Measurements from ENCODE around the gene C1QTNF5.

The C1QTNF5 gene

DNA sequence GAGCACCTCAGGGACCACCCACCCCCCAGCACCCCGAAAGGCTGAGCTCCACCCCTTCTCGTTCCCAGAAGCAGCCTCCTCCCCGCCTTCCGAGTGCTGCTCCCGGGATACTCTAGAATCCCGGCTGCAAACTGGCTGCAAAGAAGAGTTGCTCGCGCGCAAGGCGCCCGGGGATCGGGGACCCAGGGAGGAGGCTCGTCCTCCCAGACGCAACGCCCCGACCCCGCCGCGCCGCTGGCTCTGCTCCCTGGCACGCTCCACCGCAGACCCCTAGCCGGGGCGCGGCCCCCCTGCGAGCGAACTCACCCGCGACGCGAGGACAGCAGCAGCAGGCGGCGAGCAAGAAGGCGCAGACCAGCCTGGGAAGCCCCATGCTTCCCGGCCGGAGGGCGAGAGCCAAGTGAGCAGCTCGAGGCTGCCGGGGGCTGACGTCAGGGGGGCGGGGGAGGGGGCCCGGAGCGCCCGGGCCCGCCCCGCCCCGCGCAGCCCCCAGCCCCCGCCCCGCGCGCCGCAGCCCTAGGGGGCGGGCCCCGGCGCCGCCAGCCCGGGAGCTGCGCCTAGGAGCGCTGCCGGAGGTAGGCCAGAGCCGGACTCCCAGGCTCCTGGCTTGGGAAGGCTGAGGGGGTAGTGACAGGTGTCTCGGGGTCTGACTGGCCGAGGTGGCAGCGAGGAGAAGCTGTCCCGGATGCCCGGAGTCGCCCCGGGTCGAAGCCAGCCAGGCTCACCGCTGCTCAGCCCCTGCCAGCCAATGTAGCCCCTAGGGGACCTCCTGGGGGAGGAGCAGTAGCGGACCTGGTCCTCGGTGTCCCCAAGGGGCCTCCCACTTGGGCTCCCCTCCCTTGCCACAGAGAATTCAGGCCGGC, 23.7 kb downstream of the C1QTNF5 start, which contains the start of gene MCAM:
TSS of gene MCAM (minus strand) at position 402 of the 863 bp plus-strand sequence. CDS start at position 373, 29 bp downstream.
- DNase-seq = peak; percentile 70

DNA sequence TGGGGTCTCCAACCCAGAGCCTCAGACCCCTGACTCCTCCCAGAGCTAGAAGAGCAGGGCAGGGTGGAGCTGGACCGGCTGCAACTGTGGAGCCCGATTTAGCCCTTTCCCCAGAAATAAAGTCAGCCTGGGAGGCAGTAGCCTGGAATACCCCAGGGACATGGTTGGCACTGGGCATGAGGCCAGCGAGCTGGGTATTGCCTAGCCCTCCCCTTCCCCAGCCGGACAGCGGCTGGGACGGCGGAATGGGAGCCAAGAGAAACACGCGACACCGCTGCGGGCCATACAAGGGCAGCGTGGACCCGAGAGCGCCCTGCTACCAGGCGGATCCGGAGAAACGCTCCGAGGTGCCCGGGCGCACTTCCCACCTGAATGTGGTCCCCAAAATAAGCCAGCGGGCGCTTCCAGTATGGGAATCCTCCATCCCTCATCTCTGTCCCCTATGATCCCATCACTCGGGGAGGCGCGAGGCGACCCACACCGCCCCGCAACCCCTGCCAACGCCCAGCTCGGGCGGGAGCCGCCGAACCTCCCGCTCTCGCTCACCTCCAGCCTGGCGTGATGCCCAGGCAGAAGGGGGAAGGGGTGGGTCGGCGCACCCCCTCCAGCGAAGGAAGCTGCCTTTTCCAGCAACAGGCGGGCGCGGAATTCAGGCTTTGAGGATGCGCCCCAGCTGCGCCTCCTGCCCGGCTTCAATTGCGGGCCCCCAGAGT, 24.5 kb downstream of the C1QTNF5 start:
- peak; percentile 79 for DNase-seq

DNA sequence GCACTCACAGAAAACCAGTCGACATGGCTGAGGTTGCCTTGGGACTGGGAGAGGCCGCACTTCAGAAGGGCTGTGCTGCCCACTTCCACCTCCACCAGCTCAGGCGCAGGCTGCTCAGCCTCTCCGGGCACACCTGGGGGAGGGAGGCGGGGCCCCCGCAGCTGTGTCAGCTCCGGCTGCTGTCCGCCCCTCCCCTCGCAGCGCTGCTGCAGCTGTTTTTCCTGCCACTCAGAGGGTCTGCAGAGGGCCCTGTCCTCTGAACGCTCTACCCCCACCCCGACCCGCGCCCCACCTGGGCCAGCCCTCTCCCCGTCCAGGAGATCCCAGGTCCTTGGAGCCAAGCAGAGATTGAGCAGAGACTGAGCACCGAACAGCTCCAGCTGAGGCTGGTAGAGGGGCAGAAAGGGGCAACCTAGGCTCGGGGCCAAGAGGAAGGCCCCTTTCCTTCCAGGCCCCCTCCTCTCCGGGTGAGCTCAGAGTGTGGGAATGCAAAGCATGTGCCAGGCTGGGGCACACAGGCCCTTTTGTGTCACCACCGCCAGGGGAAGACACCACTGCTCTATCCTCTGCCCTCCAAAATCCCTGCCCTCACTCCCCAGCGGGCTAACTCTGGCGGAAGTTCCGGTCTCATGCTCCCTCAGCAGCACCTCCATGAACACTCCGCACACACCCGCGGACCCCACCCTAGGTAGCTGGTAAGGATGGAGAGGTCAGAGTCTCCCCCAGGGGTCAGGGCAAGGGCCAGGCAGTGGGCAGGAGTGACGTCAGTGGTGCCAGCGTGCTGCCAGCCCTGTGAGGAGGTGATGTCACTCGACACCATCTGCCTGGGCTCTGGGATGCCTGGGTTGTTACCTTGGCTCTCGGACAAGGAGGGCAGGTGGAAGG, 25.3 kb downstream of the C1QTNF5 start:
- peak; percentile 88 for DNase-seq

DNA sequence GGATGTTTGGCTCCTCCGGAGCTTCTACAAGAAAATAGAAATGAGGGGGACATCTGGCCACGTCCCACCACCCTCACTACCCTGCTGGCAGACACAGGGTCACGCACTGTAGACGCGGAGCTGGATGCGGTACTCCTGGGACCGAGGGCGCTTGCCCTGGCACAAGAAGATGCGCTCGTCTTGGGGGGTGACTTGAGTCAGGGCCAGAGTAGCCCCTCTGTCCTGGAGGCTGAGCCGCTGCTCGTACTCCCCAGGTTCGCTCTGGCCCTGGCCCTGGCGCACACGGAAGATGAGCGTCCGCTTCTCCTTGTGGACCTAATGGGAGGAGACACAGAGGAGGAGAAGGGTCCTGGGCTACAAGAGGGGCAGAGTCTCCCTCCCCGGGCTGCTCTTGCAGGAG, 26.0 kb downstream of the C1QTNF5 start:
- DNase-seq = no peak

DNA sequence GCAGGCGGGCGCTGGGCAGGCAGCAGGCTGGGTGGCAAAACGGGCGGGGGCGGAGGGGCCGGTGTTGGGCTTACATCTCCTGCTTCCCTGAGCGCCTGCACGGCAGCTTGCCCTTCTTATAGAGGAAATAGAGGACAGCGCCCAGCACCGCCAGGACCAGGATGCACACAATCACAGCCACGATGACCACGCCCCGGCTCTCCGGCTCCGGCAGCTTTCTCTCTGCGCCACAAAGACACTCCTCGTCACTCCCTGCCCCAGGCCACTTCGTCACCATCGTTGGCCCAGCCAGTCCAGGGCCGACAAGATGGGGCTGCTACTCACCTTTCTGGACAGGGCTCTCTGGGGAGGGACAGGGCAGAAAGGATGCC, 30.0 kb downstream of the C1QTNF5 start:
- no peak for DNase-seq

DNA sequence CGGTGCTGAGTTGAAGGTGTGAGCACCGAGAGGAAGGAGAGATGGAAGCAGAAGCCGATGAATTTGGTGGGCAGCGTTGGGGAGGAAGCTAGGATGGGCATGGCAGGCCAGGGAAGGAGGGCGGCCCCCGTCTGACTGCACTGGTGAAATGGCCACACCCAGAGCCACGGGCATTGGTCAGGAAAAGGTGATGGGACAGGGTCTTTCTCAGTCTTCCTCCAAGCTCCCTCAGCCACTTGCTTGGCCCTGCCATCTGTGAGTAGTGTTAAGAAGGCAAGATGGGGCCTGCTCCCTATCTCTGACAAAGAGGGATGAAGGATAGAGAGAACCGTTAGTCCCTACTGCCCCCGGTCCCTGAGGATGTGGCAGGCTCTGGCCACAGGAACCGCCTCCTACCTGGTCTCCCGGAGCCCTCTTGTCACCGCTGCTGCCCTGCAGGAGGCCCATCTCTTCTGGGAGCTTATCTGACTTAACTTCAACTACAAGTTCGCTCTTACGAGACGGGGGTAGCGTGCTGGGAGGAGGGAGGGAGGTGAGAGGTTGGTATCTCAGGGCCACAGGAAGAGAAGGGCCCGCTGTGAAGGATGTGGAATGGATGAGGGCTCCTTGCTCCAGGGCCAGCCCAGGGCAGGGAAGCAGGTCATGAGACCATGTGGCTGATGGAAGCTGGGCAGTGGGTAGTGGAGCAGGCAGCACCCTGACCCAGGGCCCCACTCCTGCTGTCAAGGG, 30.6 kb downstream of the C1QTNF5 start:
- no peak for DNase-seq

DNA sequence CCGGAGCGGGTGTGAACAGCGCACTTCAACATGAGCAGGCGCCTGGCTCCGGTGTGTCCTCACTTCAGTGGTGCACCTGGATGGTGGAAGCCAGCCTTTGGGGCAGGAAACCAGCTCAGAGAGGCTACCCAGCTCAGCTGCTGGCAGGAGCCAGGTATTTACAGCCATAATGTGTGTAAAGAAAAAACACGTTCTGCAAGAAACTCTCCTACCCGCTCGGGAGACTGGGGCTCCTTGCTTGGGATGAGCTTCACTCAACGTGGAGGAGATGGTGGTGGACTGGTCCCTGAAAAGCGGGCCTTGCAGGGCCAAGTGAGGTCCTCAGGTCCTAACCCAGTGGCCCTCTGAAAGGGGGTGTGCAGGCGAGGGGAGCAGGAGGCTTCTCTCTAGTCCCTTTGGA, 31.3 kb downstream of the C1QTNF5 start:
- no peak for DNase-seq

DNA sequence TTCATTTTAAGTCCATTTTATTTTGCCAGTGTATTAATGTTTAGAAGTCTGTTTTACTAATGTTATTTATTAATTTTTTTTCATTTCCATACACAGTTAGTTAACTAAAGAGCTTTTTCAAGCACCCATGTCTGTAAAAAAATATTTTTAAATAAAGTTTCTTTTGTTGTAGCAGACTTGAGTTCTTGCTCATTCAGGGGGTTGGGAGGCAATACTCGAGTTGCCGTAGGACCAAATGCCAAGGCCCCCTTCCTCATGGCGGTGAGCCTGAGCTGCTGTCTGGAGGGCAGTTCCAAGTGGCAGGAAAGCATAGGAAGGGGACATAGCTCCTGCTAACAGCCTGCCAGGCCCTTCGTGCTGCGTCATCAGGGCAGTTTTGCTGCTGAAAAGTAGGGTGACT, 32.7 kb downstream of the C1QTNF5 start:
- no peak for DNase-seq

DNA sequence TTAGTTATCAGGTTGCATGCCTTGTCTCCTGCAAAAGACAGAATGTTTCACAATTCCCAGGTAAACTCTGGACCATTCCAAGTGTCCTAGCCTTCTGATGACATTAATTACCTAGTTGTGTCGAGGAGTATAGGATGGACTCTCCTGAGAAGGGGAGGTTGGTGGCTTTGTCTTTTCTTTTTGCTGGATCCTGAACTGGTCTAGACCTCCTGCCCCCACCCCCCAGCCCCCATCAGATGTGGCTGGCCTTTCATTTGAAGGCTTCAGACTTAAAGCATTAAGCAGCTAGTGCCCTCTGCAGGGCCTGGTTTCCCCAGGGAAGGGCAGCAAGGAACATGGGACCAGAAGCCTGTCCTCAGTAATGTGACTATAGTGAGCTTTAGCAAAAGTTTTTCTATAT, 33.5 kb downstream of the C1QTNF5 start:
- DNase-seq = peak; percentile 36

DNA sequence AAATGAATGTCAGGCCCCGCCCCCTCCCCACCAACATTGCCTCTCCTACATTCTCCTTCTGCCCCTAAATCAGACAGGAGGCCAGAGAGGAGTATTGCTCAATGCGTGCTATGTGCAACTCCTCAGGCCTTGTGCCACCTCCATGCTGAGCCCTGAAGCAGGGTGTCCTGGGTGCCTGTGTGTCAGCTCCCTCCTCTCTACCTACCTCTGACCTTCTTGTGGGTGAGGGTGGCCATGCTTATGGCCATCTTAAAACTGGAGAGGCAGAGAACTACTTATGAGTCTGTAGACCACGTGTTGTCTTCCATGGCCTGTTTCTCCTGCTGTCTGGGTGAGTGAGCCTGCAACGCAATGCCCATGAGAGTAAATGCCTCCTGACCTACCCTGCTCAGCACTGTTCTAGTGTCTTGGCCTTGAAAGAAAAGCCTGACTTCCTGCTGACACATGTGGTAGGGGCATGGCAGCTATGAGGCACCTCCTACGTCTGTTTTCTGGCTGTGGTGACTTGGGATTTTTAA, 34.3 kb downstream of the C1QTNF5 start:
- DNase-seq = no peak

DNA sequence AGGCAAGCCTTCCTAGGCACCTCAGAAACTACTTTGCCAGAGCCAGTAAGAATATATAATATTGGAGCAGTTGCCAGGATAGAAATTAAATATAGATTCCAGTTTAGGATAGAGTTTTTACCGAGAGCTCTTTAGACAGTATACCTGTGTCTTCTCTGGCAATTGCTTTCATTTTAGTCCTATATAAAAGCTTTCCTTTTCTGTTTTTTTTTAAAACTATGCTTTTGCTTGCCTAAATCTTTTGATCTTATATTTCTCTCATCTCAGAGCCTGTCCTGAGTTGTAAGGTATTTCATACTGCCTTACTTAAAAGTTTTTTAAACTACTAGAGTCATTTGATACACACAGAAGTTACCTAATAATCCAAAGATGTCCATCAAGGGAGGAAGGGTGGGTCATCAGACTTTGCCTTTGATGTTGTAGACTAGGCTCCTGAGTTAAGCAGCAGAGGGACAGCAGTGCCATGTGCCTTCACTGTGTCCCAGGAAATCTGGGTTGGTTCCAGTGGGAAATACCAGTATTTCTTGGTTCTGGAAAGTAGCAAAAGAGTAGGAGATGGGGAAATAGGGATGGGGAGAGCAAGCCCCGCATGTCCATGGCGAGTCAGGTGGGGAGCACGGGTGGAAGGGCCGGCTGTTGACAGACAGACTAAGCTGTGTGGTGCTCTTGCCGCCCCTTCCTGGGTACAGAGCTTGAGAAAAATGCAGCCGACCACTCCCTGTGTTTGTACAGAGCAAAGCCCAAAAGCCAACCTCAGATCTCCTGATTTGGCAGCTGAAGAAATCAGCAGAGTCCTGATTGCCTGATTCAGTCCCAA, 34.9 kb downstream of the C1QTNF5 start:
- DNase-seq = no peak

DNA sequence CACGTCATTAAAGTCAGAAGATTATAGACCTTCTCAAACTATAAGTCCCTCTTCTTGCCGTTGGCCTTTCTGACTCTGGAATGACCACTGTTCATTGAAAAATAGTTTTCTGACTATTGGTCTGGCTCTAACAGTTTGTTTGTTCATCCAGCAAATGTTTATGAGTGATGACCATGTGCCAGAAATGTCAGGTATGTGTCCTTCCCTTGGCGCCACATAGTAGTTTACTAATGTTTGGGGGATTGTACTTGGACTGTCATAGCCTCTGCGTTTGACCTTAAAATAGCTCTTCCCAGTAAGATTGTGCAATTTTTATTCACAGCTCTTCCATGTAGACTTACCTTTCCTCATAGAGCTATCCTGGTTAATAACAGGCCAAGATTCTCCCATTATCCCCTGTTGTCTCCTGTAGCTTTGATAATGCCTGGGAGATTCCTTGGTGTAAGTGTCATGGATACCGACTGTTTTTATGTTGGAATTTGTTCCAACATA, 37.4 kb downstream of the C1QTNF5 start:
- no peak for DNase-seq

DNA sequence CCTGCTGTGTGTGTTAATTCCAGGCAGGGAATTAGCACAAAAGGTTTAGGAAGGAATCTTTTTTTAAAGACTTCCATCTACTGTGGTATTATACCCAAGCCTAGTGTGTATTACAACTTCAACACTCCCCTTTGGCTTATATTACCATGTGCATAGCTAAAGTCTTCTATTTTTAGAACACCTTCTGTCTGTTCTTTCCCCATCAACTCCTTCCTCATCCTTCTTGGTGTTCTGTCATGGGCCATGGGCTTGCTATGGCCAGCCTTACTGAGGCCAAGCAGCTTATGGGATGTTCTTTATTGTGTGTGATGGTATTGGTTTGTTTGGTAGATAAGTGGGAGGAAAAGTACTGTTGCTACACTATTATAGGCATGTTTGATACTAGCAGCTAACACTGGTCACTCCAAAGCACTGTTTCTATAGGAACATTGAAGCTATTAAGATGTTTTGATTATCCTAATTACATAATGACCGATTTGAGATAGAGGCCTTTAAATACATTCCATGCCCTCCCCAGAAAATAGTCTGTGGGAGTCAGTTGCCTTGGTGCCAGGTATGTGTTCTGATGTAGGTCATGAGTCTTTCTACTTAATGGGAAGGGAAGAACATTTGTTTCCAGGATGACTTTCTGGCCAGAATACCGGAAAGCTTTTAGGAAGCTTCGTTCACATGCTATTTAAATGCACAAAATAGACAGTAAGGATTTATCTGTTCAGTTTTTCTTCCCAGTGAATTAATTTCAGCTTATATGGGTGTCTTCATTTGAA, 40.3 kb downstream of the C1QTNF5 start:
- DNase-seq = no peak

DNA sequence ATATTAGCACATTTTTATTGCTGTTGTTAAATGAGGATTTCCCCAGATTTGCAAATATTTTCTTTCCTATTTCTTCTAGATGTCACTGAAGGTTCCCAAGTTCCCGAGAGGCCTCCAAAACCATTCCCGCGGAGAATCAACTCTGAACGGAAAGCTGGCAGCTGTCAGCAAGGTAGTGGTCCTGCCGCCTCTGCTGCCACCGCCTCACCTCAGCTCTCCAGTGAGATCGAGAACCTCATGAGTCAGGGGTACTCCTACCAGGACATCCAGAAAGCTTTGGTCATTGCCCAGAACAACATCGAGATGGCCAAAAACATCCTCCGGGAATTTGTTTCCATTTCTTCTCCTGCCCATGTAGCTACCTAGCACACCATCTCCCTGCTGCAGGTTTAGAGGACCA, 41.3 kb downstream of the C1QTNF5 start:
- DNase-seq = no peak

DNA sequence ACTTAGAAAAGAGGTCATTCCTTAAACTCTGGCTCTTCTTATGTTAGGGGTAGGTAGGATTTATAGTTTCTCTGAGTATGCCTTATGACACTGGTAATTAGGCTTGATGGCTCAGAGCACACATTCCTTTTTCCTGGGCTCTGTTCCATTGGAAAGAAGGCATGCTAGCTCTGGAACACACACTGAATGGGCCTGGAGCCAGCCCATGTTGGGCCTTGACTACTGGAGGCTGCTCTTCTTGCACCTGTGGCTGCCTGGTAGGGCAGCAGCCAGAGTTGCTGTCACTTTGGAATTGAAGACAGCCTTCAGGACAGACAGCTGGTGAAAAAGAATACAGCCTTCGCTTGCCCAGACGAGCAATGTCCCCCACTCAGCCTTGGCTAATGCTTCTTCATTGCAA, 42.0 kb downstream of the C1QTNF5 start:
- no peak for DNase-seq

DNA sequence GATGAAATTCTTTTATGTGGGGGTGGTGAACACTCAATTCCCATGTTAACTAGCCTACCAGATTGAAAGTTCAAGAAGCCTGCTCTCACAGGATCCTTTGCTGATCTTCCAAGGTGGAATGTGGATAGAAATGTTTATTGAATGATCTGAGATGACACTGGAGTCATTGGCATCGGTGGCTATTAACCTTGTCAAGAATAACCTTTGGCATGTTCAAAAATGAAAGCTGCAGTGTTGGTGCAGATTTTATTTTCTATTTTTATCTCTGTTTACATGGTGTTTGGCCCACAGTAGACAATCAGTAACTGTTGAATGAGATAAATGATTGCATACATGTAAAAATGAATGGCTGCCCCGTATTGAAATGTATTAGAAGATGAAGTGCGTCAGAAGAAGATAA, 42.7 kb downstream of the C1QTNF5 start:
- no peak for DNase-seq

DNA sequence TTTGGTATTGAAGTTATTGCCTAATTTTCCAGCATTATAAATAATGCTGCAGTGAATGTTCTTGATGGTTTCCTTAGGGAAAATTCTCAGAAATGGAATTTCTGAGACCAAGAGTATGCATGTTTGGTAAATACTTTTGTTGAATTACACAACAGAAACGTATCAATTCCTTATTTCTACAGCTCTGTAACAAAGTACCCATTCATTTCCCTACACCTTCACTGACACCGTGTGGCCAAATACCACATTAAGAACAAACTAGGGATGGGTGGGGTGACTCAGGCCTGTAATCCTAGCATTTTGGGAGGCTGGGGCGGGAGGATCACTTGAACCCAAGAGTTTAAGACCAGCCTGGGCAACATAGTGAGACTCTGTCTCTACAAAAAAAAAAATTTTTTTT, 45.5 kb downstream of the C1QTNF5 start:
- no peak for DNase-seq

DNA sequence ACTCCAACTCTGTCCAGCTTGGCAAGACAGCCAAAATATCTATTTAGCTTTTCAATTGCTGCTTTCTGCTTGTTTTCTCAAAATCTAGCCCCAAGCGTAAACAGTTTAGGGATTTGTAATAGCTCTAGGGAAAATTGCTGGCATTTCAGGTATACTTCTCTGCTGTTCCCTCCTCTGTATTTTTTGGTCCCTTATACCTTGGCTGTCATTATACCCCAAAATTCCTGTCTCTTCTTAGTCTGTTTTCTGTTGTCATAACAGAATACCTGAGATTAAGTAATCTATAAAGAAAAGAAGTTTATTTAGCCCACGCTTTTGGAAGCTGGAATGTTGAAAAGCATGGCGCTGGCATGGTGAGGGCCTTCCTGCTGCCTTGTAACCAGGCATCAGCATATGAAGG, 47.2 kb downstream of the C1QTNF5 start:
- DNase-seq = no peak

DNA sequence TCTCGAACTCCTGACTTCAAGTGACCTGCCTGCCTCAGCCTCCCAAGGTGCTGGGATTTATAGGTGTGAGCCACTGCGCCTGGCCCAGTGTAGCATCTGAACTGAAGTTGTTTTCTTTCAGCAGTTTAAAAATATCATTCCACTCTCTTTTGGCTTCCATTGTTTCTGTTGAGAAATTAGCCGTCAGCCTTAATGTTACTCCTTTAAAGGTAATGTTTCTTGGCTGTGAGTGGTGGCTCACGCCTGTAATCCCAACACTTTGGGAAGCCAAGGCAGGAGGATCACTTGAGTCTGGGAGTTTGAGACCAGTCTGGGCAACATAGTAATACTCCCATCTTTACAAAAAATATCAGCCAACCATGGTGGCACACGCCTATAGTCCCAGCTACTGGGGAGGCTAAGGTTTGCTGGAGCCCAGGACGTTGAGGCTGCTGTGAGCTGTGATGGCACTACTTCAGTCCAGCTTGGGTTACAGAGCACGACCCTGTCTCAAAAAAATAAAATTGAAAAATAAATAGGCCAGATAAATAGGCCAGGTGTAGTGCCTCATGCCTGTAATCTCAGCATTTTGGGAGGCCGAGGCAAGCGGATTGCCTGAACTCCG, 49.7 kb downstream of the C1QTNF5 start:
- no peak for DNase-seq
